Erythroblast (primary cell): Measurements from ENCODE around the gene ZNF679.
"Not testable (repeated sequence)": the region's sequence is repeated elsewhere in the genome, so short reads cannot be mapped to it uniquely, and the experiment has no call there.

Experiments used
- GATA1 ChIP-seq: IDR thresholded peaks from 2 replicates; pipeline ENCODE4 v1.6.1; 2011; ENCODE audit warnings: low read depth, mild to moderate bottlenecking, control low read depth, low read length, moderate library complexity
- POLR2A ChIP-seq: IDR thresholded peaks from 2 replicates; pipeline ENCODE4 v1.6.1; 2011; ENCODE audit warnings: mild to moderate bottlenecking, low read length

- not testable (repeated sequence) for TF ChIP-seq POLR2A, GATA1
These were observed 69.1 kb downstream of the ZNF679 start for GRCh38 chr7:64297418-64297817.
